ENCODE measurements around the gene NELFCD. TPM values are rescaled to one million over a fixed set of nuclear protein-coding genes. Genes with fewer than 3 reads are reported as not detected.

NELFCD gene
- total RNA-seq, 1 donor from 2014 or later = 70.6 TPM

DNA sequence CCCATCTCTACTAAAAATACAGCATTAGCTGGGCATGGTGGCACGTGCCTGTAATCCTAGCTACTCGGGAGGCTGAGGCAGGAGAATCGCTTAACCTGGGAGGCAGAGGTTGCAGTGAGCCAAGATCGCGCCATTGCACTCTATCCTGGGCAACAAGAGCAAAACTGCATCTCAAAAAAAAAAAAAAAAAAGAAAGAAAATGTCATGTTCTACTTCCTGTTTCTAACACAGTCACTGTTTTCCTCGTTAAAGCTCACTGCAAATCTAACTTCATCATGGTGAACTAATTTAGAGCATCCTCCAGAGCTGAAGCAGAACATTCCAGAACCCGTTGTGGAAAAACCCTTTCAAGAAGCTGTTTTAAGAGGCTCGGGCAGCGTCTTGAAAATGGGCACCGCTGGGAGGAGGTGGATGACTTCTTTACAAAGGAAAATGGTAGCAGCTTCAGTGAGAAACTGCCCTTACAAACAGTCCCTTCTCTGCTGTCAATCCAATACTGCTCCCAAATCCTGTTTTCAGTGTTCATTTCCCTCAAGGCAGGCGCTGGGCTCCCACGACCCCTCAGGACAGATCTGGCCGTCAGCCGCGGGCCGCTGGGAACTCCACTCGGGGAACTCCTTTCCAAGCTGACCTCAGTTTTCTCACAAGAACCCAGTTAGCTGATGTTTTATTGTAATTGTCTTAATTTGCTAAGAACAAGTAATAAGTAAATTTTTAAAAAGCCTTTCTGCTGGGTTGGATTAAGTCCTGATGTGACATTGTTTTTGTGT lies 13.5 kb downstream of the NELFCD start:
- no peak for DNase-seq (ENCODE audit: low spot score)

DNA sequence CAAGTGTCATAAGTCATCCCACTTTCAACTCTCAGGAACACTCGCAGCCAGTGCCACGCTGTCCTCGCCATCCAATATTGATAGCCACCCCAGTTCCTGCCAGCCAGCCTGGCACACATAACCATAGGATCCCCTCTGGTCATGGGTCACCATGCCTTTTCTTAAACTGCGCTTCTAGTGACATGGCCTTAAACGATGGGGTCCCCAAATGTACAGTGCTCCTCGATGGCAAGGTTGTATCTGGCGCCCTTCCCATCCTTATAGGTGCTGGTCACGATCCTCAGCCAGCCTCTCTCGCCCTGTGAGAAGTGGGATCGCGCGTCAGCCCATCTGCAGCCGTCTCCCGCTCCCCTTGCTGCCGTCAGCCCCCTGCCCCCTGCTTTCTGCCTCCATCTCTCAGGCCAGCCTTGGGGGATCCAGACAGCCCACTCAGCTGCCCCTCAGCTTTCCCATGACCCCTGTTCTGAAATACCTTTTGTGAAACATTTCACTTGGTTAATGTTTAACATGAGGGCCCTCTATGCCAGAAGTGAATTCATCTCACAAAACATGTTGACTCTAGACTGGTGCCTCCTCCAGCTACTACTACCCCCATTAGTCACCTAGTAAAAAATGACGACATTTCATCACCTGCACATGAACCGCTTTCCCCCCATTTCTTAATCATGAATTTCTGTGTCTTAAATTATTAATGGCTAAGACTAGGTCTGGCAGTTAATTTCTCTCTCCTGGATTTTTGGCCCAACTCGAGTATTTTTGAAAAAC lies 14.6 kb downstream of the NELFCD start:
- no peak for DNase-seq (ENCODE audit: low spot score)

GRCh38 chr20:58996226-58996611 lies 15.2 kb downstream of the NELFCD start:
- DNase-seq (ENCODE audit: low spot score) = no peak

- no peak for DNase-seq (ENCODE audit: low spot score)
Observed at GRCh38 chr20:58997141-58997770, 16.2 kb downstream of the NELFCD start.

DNA sequence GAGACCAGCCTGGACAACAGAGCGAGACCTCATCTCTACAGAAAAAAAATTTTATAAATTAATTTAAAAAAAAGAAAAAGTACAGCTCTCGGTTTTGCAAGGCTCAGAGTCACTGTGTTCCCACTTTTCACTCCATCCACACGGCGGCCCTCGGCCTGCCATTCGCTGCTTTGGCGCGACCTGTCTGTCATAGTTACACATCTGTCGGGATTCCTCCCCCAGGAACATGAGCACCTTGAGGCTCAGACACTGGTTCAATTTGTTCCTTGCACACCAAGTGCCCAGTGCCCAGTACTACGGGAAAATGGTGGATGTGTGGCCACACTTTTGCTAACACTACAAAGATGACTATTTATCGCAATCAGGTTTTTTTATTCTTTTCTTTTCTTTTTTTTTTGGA lies 17.6 kb downstream of the NELFCD start:
- DNase-seq (ENCODE audit: low spot score) = no peak

DNA sequence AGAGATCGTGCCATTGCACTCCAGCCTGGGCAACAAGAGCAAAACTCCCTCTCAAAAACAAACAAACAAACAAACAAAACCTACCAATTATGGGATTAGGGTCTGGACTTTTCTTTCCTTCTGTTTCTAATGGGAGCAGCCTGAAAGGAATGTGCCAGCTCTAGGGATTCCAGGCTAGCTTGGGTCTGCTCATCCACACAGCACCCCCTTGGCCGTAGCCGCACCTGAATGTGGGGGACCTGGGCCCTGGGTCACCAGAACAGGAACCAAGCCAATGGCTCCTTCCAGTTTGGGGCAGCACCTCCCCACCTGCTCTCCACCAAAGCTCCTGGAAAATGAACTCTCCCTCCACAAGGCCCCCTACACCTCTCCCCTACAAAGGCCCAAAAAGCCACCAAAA lies 19.3 kb downstream of the NELFCD start:
- no peak for DNase-seq (ENCODE audit: low spot score)

GRCh38 chr20:59001068-59001448 lies 20.0 kb downstream of the NELFCD start:
- no peak for DNase-seq (ENCODE audit: low spot score)

GRCh38 chr20:59001449-59002171 lies 20.6 kb downstream of the NELFCD start:
- no peak for DNase-seq (ENCODE audit: low spot score)

GRCh38 chr20:59002388-59002787 lies 21.3 kb downstream of the NELFCD start:
- DNase-seq (ENCODE audit: low spot score) = no peak

DNA sequence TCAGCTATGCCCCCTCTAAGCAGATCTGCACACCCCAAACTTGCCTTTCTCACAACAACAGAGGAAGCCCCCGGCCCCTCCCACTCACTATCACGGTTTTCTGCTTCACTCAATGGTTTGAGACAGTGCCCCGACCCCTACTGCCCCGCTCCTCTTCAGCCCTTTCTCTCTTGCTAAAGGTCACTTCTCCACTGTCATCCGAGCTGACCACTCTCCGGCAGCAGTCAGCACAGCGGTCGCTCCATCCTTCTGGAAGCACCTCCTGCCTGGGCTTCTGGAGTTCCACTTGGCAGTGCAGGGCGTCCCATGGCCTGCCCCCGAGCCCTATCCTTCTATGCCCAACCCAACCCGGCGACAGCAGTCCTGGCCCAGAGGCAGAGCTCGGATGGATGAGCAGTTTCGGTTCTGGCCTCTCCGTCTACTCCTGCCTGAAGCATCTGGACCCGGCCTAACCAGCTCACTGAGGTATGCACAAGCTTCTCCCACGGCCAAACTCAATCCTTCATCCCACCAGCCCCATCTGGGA lies 21.9 kb downstream of the NELFCD start:
- DNase-seq (ENCODE audit: low spot score) = no peak

GRCh38 chr20:59003836-59004492 lies 22.9 kb downstream of the NELFCD start:
- no peak for DNase-seq (ENCODE audit: low spot score)

DNA sequence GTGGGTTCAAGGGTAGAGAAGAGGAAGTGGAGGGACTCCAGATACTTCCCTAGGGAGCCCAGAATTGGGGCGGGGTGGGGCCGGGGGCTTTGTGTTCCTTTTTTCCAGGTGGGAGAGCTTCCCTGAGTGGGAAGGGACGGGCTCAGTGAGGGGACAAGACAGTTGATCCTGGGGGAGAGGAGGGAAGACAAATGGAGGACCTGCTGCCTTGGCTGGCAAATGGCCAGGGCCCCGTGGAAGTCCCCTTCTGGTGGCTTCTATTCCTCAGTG lies 23.4 kb downstream of the NELFCD start:
- DNase-seq (ENCODE audit: low spot score) = no peak

- DNase-seq (ENCODE audit: low spot score) = no peak
Observed at GRCh38 chr20:59004763-59005522, 23.9 kb downstream of the NELFCD start.

DNA sequence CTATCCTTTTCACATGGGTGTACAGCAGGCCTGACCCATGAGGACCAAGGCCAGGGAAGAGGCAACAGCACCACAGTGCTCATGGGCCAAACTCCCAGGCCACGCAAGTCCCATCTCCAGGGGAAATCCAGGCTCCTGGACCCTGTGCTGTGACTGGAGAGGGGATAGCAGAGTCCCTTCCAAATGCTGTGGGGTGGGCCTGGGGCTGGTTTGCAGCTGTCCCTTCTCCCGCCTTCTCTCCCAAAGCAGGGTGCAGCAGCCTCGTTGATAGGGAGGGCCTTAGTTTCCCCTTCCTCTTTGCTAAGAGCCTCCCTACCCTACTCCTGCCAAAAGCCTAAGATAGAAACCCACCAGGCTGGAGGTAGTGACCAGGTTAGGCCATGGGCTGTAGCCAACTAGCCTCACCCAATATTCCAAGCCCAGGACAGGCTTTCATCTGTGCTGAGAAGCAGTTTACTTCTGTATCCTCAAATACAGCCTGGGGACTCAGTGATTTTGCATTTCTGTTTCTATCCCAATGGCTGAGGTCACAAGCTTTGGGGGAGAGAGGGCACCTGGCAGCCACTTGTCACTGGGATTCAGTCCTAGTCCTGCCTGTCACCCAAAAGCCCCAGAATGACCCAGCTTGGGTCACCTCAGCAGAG lies 24.6 kb downstream of the NELFCD start:
- DNase-seq (ENCODE audit: low spot score) = no peak

- no peak for DNase-seq (ENCODE audit: low spot score)
Observed at GRCh38 chr20:59006167-59006863, 25.3 kb downstream of the NELFCD start.

GRCh38 chr20:59006864-59007664 lies 26.0 kb downstream of the NELFCD start, which contains the start of gene CTSZ:
Gene CTSZ (minus strand): TSS chr20:59007254. CDS start chr20:59007128, 126 bp downstream.
- DNase-seq (ENCODE audit: low spot score) = no peak

DNA sequence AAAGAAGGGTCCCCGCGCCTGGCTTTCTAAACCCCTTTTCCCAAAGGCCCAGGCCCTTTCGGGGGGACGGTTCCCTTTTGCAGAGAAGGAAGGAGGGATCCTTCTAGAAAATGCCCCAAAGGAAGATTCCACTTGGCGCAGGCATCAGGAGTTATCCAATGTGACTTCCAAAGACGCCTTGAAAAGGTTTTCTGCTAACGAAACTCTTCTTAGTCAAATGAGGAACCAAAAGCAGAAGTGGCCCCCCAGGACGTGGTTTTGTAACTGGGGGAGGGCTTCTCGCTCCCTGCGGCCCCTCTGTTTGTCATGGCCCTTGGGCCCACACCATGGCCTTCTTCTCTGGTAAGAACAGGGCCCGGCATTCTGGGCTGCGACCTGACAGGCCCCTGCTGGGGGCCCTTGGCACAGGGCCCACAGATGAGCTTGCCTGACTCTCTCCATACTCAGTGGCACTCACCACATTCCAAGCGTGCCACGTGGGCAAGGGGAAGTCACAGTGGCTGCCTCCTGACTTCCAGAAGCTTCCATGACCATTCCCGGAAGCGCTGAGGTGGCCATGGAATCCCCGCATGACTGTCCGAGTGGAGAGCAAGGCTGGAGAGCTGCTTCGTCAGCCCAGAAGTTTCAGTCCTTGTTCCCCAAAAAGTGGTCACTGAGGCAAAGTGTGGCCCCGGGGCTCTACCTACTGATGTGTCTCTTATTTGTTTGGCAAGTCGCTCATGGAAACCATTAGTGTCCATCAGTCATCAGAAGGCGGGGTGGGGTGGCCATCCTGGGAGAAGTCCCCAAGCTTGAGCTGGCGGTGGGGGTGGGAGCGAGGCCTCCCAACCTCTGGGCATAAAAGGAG lies 26.8 kb downstream of the NELFCD start:
- no peak for DNase-seq (ENCODE audit: low spot score)
